H1 (cell line): ENCODE results near the gene MOGAT3.

Experiments used
- ASH2L ChIP-seq: fragments of 200-600, 300-600 bp; sonication (generic); IDR thresholded peaks from one replicate; pipeline ENCODE4 v1.7.1; 2017; ENCODE audit warnings: low read length
- BCL11A ChIP-seq, 2 experiments: IDR thresholded peaks; one replicate each; pipeline ENCODE4 v1.6.1; 2011; ENCODE audit warnings: low read depth in 2 of 2, low read length in 2 of 2, mild to moderate bottlenecking in 2 of 2
- CBX5 ChIP-seq: fragments of 300-800, 300-1000 bp; sonication (generic); IDR thresholded peaks from 2 replicates; pipeline ENCODE4 v1.7.1; 2016; ENCODE audit warnings: antibody characterized with exemption, low read length, low read depth
- CREB1 ChIP-seq: IDR thresholded peaks from 2 replicates; pipeline ENCODE4 v1.6.1; 2012; ENCODE audit warnings: inconsistent platforms
- EZH2 ChIP-seq: fragments of 200-600 bp; sonication (generic); IDR thresholded peaks from 2 replicates; pipeline ENCODE4 v1.7.1; 2012; ENCODE audit warnings: low read depth, mild to moderate bottlenecking, moderate library complexity, low read length, inconsistent platforms; ENCODE audit not compliant: severe bottlenecking
- MAFK ChIP-seq: IDR thresholded peaks from 2 replicates; pipeline ENCODE4 v1.6.1; 2012; ENCODE audit warnings: low read depth, mild to moderate bottlenecking, improper control_type of control experiment, low read length
- POLR2A ChIP-seq, 2 experiments: IDR thresholded peaks; 1 replicate in 1 of 2; 2 replicates in 1 of 2; pipeline ENCODE4 v1.6.1; 2011; ENCODE audit warnings: low read depth in 2 of 2, low read length in 2 of 2, mild to moderate bottlenecking in 2 of 2; ENCODE audit errors: control extremely low read depth in 1 of 2
- POLR2AphosphoS5 ChIP-seq: IDR thresholded peaks from 2 replicates; pipeline ENCODE4 v1.6.1; 2011; ENCODE audit warnings: low read depth, low read length
- SP1 ChIP-seq: IDR thresholded peaks from 2 replicates; pipeline ENCODE4 v1.6.1; 2011; ENCODE audit warnings: low read depth, low read length
- SP2 ChIP-seq: IDR thresholded peaks from 2 replicates; pipeline ENCODE4 v1.6.1; 2012; ENCODE audit warnings: mild to moderate bottlenecking, low read length, inconsistent platforms
- SRF ChIP-seq: IDR thresholded peaks from 2 replicates; pipeline ENCODE4 v1.6.1; 2011; ENCODE audit warnings: mild to moderate bottlenecking, low read depth, low read length, moderate library complexity
- SUZ12 ChIP-seq: fragments of 200-600 bp; sonication (generic); IDR thresholded peaks from 2 replicates; pipeline ENCODE4 v1.6.1; 2012; ENCODE audit warnings: mild to moderate bottlenecking, inconsistent platforms, low read length, moderate library complexity, mixed read lengths
- TAF1 ChIP-seq: IDR thresholded peaks from 2 replicates; pipeline ENCODE4 v1.6.1; 2011; ENCODE audit warnings: mild to moderate bottlenecking, low read depth, low read length
- TF ChIP-seq, protein P1 (sequence below), 3 experiments: IDR thresholded peaks; 1 replicate in 2 of 3; 2 replicates in 1 of 3; pipeline versions ENCODE4 v1.5.1 to v1.6.1; 2011; ENCODE audit warnings: low read length in 3 of 3, mild to moderate bottlenecking in 3 of 3, inconsistent platforms in 2 of 3, low read depth in 1 of 3, moderate library complexity in 1 of 3; ENCODE audit not compliant: insufficient read depth in 1 of 3; ENCODE audit errors: control extremely low read depth in 1 of 3

- no peak for TF ChIP-seq SP1
- TF ChIP-seq, protein P1, sequence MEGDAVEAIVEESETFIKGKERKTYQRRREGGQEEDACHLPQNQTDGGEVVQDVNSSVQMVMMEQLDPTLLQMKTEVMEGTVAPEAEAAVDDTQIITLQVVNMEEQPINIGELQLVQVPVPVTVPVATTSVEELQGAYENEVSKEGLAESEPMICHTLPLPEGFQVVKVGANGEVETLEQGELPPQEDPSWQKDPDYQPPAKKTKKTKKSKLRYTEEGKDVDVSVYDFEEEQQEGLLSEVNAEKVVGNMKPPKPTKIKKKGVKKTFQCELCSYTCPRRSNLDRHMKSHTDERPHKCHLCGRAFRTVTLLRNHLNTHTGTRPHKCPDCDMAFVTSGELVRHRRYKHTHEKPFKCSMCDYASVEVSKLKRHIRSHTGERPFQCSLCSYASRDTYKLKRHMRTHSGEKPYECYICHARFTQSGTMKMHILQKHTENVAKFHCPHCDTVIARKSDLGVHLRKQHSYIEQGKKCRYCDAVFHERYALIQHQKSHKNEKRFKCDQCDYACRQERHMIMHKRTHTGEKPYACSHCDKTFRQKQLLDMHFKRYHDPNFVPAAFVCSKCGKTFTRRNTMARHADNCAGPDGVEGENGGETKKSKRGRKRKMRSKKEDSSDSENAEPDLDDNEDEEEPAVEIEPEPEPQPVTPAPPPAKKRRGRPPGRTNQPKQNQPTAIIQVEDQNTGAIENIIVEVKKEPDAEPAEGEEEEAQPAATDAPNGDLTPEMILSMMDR (IDR thresholded peaks at IDR 0.05; ENCODE audit: control extremely low read depth in 1 of 3, insufficient read depth in 1 of 3, low read depth in 1 of 3, low read length in 3 of 3), result no peak
- TF ChIP-seq ASH2L, result no peak
- TF ChIP-seq BCL11A (IDR thresholded peaks at IDR 0.05; ENCODE audit: low read depth in 2 of 2, low read length in 2 of 2), result no peak
- no peak for TF ChIP-seq POLR2AphosphoS5
- TF ChIP-seq CBX5, result no peak
- no peak for TF ChIP-seq TAF1
- no peak for TF ChIP-seq SP2
- peak; percentile 8 for TF ChIP-seq EZH2
- no peak for TF ChIP-seq SRF
- no peak for TF ChIP-seq SUZ12
- no peak for TF ChIP-seq CREB1
- no peak for TF ChIP-seq POLR2A (IDR thresholded peaks at IDR 0.05; ENCODE audit: control extremely low read depth in 1 of 2, low read depth in 2 of 2, low read length in 2 of 2)
- TF ChIP-seq MAFK, result no peak
These were observed 40.9 kb downstream of the MOGAT3 start for GRCh38 chr7:101159696-101160674.
